Peyer's patch (tissue), 4 donors: Measurements from ENCODE around the gene KRT80. TPM values are rescaled to one million over a fixed set of nuclear protein-coding genes. Genes with fewer than 3 reads are reported as not detected.

Experiments used
- DNase-seq, 3 donors: peaks; one replicate each; pipeline ENCODE4 v3.0.0-alpha.2; 2017 to 2019
- H3K27ac ChIP-seq, 4 donors: fragments of 200-600 bp; sonication (generic); one replicate each; pipeline ENCODE4 v1.5.1; 2016 to 2019
- H3K27me3 ChIP-seq, 2 donors: fragments of 200-600 bp; sonication (generic); one replicate each; pipeline ENCODE4 v1.5.1; 2019
- H3K36me3 ChIP-seq, 3 donors: fragments of 200-600 bp; sonication (generic); one replicate each; pipeline ENCODE4 v1.5.1; 2016 to 2019
- H3K4me1 ChIP-seq, 4 donors: fragments of 200-600 bp; sonication (generic); one replicate each; pipeline ENCODE4 v1.5.1; 2016 to 2019
- H3K4me3 ChIP-seq, 4 donors: fragments of 200-600 bp; sonication (generic); 1 replicate in 3 of 4; 2 replicates in 1 of 4; pipeline ENCODE4 v1.5.1; 2016 to 2019; ENCODE audit warnings: mild to moderate bottlenecking in 1 of 4
- H3K9me3 ChIP-seq, 4 donors: fragments of 200-600 bp; sonication (generic); one replicate each; pipeline ENCODE4 v1.5.1; 2016 to 2019; ENCODE audit warnings: mild to moderate bottlenecking in 1 of 4
- CTCF ChIP-seq, 6 experiments: fragments of 450-650 bp in 4 of 6; fragments of 200-600 bp in 2 of 6; sonication (generic) in 1 of 6; IDR thresholded peaks; one replicate each; pipeline ENCODE4 v1.5.1; 2017 to 2019; ENCODE audit warnings: antibody characterized with exemption in 6 of 6, mild to moderate bottlenecking in 3 of 6, moderate library complexity in 1 of 6
- POLR2A ChIP-seq, 2 donors: fragments of 450-650 bp; IDR thresholded peaks; one replicate each; pipeline ENCODE4 v1.5.1; 2017; ENCODE audit warnings: antibody characterized with exemption in 2 of 2, mild to moderate bottlenecking in 2 of 2, moderate library complexity in 2 of 2
- total RNA-seq, 4 donors: library from RNA; depleted of rRNA; stranded (reverse); fragments of >200 nt; gene quantifications; one replicate each; pipeline ENCODE4 v1.1.0, GENCODE V29; 2016

Gene KRT80
- total RNA-seq, 4 donors from 2014 or later: 0.13 to 0.38 TPM; not detected in 2

- no peak overlapping the region for H3K27ac ChIP-seq
- no peaks in the 10 kb centered on the region for H3K27me3 ChIP-seq
- H3K9me3 ChIP-seq: no peaks in the 10 kb centered on the region
- no peak overlapping the region for H3K4me3 ChIP-seq
- TF ChIP-seq POLR2A (IDR thresholded peaks at IDR 0.05): no peak
- DNase-seq: no peak
- no peaks in the 10 kb centered on the region for H3K36me3 ChIP-seq
- peaks cover 0 to 5% (median 0%) of the 10 kb centered on the region in 4 donors for H3K4me1 ChIP-seq
Observed at GRCh38 chr12:52173526-52173925, 18.3 kb downstream of the KRT80 start.

GRCh38 chr12:52172956-52173355, 18.9 kb downstream of the KRT80 start:
- no peaks in the 10 kb centered on the region for H3K9me3 ChIP-seq
- DNase-seq: no peak
- H3K36me3 ChIP-seq: no peaks in the 10 kb centered on the region
- H3K4me3 ChIP-seq: no peak overlapping the region
- no peak overlapping the region for H3K27ac ChIP-seq
- peaks cover 0 to 5% (median 2%) of the 10 kb centered on the region in 4 donors for H3K4me1 ChIP-seq
- TF ChIP-seq CTCF (IDR thresholded peaks at IDR 0.05) (no peak), POLR2A (IDR thresholded peaks at IDR 0.05) (no peak)
- no peaks in the 10 kb centered on the region for H3K27me3 ChIP-seq

- no peak overlapping the region for H3K4me3 ChIP-seq
- no peaks in the 10 kb centered on the region for H3K27me3 ChIP-seq
- H3K27ac ChIP-seq: no peak overlapping the region
- H3K36me3 ChIP-seq: no peaks in the 10 kb centered on the region
- H3K9me3 ChIP-seq: no peaks in the 10 kb centered on the region
- peak in 2 of 3 donors; percentile 61 to 72 for DNase-seq
- H3K4me1 ChIP-seq: peaks cover 0 to 5% (median 2%) of the 10 kb centered on the region in 4 donors
- TF ChIP-seq CTCF (IDR thresholded peaks at IDR 0.05): peak in 3 of 6 experiments; percentile 42 to 52 (median 50)
- TF ChIP-seq POLR2A (IDR thresholded peaks at IDR 0.05): no peak
Observed at GRCh38 chr12:52171950-52172512, 19.8 kb downstream of the KRT80 start.

GRCh38 chr12:52170827-52171226, 21.0 kb downstream of the KRT80 start:
- Histone ChIP-seq H3K27ac (no peak overlapping the region), H3K4me3 (no peak overlapping the region), H3K36me3 (no peaks in the 10 kb centered on the region), H3K9me3 (no peaks in the 10 kb centered on the region), H3K4me1 (peaks cover 0 to 5% (median 2%) of the 10 kb centered on the region in 4 donors), H3K27me3 (no peaks in the 10 kb centered on the region)
- DNase-seq: no peak
- TF ChIP-seq CTCF (IDR thresholded peaks at IDR 0.05) (no peak), POLR2A (IDR thresholded peaks at IDR 0.05) (no peak)

GRCh38 chr12:52169886-52170285, 21.9 kb downstream of the KRT80 start:
- Histone ChIP-seq H3K9me3 (no peaks in the 10 kb centered on the region), H3K4me3 (no peak overlapping the region), H3K27me3 (no peaks in the 10 kb centered on the region), H3K27ac (no peak overlapping the region), H3K36me3 (no peaks in the 10 kb centered on the region), H3K4me1 (peaks cover 0 to 3% (median 0%) of the 10 kb centered on the region in 4 donors)
- DNase-seq: no peak
- TF ChIP-seq POLR2A (IDR thresholded peaks at IDR 0.05): no peak
- no peak for TF ChIP-seq CTCF (IDR thresholded peaks at IDR 0.05)

GRCh38 chr12:52168019-52168717, 23.6 kb downstream of the KRT80 start:
- peaks cover 0 to 7% (median 2%) of the 10 kb centered on the region in 4 donors for H3K4me1 ChIP-seq
- H3K9me3 ChIP-seq: no peaks in the 10 kb centered on the region
- peak in 2 of 3 donors; percentile 77 to 86 for DNase-seq
- no peaks in the 10 kb centered on the region for H3K36me3 ChIP-seq
- H3K4me3 ChIP-seq: no peak overlapping the region
- H3K27ac ChIP-seq: peak overlapping the region in 1 of 4 donors; percentile 19
- H3K27me3 ChIP-seq: no peaks in the 10 kb centered on the region
- TF ChIP-seq POLR2A (IDR thresholded peaks at IDR 0.05) (no peak), CTCF (IDR thresholded peaks at IDR 0.05) (no peak)
